CD4-positive, alpha-beta T cell treated with Interleukin-2 at 100 ng/mL for 4 hours (primary cell): ENCODE measurements around the gene ASTN2.
"Not testable (repeated sequence)": the region's sequence is repeated elsewhere in the genome, so short reads cannot be mapped to it uniquely, and the experiment has no call there.

Source experiments
- DNase-seq: peaks from one replicate; pipeline ENCODE4 v3.0.0-alpha.2; 2020; ENCODE audit warnings: low spot score

The ASTN2 gene

GRCh38 chr9:117076571-117077290 is 338.1 kb downstream of the ASTN2 start:
- DNase-seq: no peak

- DNase-seq: no peak
Observed at GRCh38 chr9:117075636-117076035, 339.2 kb downstream of the ASTN2 start.

GRCh38 chr9:117074784-117075520 is 339.9 kb downstream of the ASTN2 start:
- no peak for DNase-seq

GRCh38 chr9:117074342-117074662 is 340.6 kb downstream of the ASTN2 start:
- no peak for DNase-seq

GRCh38 chr9:117073539-117074341 is 341.1 kb downstream of the ASTN2 start:
- no peak for DNase-seq

GRCh38 chr9:117073071-117073470 is 341.8 kb downstream of the ASTN2 start:
- DNase-seq: no peak

GRCh38 chr9:117072216-117072615 is 342.6 kb downstream of the ASTN2 start:
- DNase-seq: no peak

- not testable (repeated sequence) for DNase-seq
Observed at GRCh38 chr9:117071673-117072207, 343.1 kb downstream of the ASTN2 start.

- DNase-seq: no peak
Observed at GRCh38 chr9:117063721-117064471, 351.0 kb downstream of the ASTN2 start.

- no peak for DNase-seq
Observed at GRCh38 chr9:117060963-117061362, 353.9 kb downstream of the ASTN2 start.

GRCh38 chr9:117050007-117050406 is 364.9 kb downstream of the ASTN2 start:
- DNase-seq: no peak

- no peak for DNase-seq
Observed at GRCh38 chr9:117046666-117047327, 368.1 kb downstream of the ASTN2 start.

- no peak for DNase-seq
Observed at GRCh38 chr9:117044241-117044640, 370.6 kb downstream of the ASTN2 start.

- no peak for DNase-seq
Observed at GRCh38 chr9:117043159-117043558, 371.7 kb downstream of the ASTN2 start.

GRCh38 chr9:117035546-117035945 is 379.3 kb downstream of the ASTN2 start:
- DNase-seq: no peak

- no peak for DNase-seq
Observed at GRCh38 chr9:117034866-117035265, 380.0 kb downstream of the ASTN2 start.

GRCh38 chr9:117030254-117030768 is 384.5 kb downstream of the ASTN2 start:
- no peak for DNase-seq

GRCh38 chr9:117029341-117029740 is 385.5 kb downstream of the ASTN2 start:
- DNase-seq: no peak

GRCh38 chr9:117028103-117028858 is 386.6 kb downstream of the ASTN2 start:
- DNase-seq: no peak

- DNase-seq: no peak
Observed at GRCh38 chr9:117021906-117022305, 393.0 kb downstream of the ASTN2 start.
